Stimulated activated CD4-positive, alpha-beta T cell treated with anti-CD3 and anti-CD28 coated beads, Interleukin-2, amount 100 ng/mL, for 4 hours (primary cell): Measurements from ENCODE around the gene ANG.
"Not testable (repeated sequence)": the region's sequence is repeated elsewhere in the genome, so short reads cannot be mapped to it uniquely, and the experiment has no call there.

Experiments used
- DNase-seq: peaks from one replicate; pipeline ENCODE4 v3.0.0-alpha.2; 2020; ENCODE audit warnings: low read depth

The ANG gene

GRCh38 chr14:20699931-20700330 is 11.4 kb downstream of the ANG start:
- no peak for DNase-seq

GRCh38 chr14:20700965-20701364 is 12.4 kb downstream of the ANG start:
- DNase-seq, result not testable (repeated sequence)

GRCh38 chr14:20706657-20707355 is 18.2 kb downstream of the ANG start:
- DNase-seq, result no peak

- no peak for DNase-seq
Observed at GRCh38 chr14:20707622-20708021, 19.1 kb downstream of the ANG start.

DNA sequence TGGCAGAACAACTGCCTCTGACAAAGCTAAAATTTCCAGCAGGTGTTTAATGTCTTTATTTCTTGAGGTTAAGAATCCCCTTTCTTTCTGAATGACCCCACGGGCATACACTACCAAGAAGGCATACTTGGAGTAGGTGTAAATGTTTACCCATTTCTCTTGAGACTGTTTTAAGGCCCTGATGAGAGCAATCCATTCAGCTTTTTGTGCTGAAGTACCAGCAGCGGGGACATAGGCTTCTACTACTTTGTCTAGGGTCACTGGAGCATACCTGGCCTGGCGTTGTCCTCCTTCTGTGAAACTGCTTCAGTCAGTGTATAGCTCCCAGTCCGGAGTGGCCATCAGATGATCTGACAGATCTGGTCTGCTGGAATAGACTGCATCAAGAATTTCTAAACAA is 22.7 kb downstream of the ANG start:
- DNase-seq, result no peak

DNA sequence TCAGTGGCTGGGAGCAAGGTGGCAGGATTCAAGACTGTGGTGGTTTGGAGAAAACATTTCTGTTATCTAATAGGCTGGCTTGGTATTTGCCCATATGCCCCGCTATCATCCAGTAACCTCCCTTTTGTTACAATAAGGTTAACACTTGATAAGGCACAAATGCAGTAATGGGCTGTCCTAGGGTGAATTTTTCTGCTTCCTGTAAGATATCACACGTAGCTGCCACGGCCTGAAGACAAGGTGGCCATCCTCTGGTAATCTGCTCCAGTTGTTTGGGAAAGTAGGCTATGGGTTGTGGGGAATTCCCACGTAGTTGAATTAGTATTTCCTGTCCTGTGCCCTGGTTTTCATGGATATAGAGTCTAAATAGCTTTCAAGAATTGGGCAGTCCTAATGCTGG is 23.1 kb downstream of the ANG start:
- no peak for DNase-seq

DNA sequence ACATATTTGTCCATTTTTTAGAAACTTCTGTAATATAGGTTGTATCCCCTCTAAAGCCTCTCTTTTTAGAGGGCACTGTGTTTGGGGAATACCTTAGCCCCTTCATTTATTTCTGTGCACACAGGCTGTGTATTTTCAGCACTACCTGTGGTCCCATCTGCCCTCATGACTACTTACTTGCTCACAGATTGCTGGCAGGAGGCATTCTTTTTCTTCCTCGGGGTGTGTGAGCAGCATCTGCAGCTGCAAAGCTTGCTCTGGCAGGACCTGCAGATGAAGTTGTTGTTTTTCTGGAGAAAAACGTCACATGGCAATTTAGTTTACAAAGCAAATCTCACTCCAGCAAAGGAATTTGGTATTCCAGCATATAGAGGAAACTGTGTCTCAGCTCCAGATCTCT is 24.3 kb downstream of the ANG start:
- DNase-seq, result no peak

- DNase-seq, result no peak
Observed at GRCh38 chr14:20714593-20715250, 26.2 kb downstream of the ANG start.

GRCh38 chr14:20719777-20720176 is 31.2 kb downstream of the ANG start:
- no peak for DNase-seq

GRCh38 chr14:20720741-20721140 is 32.2 kb downstream of the ANG start:
- no peak for DNase-seq

GRCh38 chr14:20722016-20722415 is 33.5 kb downstream of the ANG start:
- DNase-seq, result no peak

- DNase-seq, result no peak
Observed at GRCh38 chr14:20723488-20723887, 34.9 kb downstream of the ANG start.

DNA sequence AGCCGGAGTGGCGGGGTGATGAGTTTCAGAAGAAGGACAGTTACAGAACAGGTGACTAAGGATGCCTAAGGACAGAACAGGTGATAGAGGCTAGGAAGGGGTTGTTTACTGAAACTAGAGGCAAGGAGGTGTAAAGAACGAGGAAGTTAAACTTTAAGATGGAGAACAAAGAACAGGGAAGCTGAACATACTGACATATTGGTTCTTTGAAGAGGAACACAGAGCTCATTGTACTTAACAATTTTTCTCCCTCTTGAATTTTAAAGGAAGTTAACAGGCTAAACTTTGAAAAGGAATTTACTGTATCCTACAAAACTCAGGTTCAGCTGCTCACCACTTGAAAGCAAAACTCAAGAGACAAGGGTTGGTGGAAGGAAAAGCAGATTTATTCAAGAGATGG is 37.6 kb downstream of the ANG start:
- DNase-seq, result not testable (repeated sequence)

GRCh38 chr14:20726531-20726930 is 38.0 kb downstream of the ANG start:
- no peak for DNase-seq

DNA sequence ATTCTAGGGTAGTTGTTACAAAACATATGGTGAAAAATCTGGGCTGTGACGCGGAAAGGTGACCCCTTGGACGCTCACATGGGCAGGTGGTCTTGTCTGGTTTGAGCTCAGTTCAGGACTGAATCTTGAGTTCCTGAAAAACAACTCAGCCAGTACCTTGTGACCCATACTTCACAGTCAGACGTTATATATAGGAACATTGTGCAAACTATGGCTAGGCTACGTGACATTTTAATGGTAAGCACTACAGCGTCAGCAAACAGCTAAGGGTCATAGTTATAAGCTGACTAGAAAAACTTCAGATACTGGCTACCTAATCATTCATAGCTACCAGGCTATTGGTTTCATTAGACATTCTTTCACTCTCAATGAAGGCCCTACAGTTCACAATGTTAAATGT is 42.3 kb downstream of the ANG start:
- no peak for DNase-seq

DNA sequence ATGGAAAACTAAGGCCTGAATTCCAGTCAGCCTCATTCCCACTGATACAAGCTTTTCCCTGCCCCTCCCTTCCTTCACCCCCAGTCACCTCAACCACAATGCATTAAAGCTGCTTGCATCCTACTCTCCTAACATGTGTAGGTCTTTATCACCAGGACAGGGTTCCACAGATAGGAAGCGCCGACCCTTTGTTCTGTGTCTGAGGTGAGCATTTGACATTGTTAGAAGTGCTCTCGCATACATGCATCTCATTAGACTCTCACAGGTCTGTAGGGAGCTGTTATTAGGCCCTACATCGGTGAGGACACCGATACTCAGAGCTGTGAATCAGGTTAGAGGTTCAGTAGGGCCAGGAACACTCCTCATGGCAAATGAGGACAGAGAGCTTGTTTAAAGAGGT is 43.9 kb downstream of the ANG start:
- DNase-seq, result no peak

GRCh38 chr14:20732979-20733635 is 44.5 kb downstream of the ANG start:
- DNase-seq, result no peak

- no peak for DNase-seq
Observed at GRCh38 chr14:20733684-20734429, 45.3 kb downstream of the ANG start.

- DNase-seq, result no peak
Observed at GRCh38 chr14:20734430-20734806, 45.9 kb downstream of the ANG start.

DNA sequence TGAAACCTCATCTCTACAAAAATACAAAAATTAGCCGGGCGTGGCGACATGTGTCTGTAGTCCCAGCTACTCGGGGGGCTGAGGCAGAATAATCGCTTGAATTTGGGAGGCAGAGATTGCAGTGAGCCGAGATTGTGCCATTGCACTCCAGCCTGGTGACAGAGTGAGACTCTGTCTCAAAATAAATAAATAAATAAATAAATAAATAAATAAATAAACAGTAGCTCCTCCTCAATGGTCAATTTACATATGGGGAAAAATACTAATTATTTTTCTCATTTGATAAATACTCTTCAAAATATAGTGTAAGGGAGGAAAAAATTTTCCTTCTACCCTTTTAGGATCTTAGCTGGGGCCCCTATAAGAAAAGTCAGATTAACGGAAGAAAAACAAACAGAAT is 49.7 kb downstream of the ANG start:
- DNase-seq, result not testable (repeated sequence)

- DNase-seq, result no peak
Observed at GRCh38 chr14:20742132-20742531, 53.6 kb downstream of the ANG start.

DNA sequence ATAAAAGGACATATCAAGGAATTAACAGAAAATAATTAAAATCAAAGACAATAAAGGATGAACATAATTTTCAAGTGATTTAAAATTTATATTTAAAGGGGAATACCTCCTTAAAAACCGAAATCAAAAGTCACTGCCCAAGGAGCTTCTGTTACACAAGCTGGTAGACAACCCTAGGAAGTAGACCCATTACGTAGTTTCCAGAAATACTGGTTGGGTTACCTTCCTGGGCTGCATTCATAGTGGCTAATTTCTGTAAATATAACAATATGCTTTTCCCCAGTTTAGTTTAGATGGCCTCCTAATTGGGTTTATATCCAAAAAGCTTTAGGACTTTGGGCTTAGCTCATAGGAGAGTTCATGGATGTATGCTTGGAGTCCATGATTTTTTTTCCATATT is 55.0 kb downstream of the ANG start:
- no peak for DNase-seq
